SK-N-MC (cell line): ENCODE measurements around the gene CATSPERE.

ENCODE experiments used
- DNase-seq: peaks from one replicate; pipeline ENCODE4 v3.0.0-alpha.2; 2011; ENCODE audit warnings: low read depth, low spot score
- H3K27ac ChIP-seq: fragments of 200-600 bp; sonication (generic); 2 replicates; pipeline ENCODE4 v1.5.1; 2016; ENCODE audit warnings: mixed run types
- H3K36me3 ChIP-seq: fragments of 200-600 bp; sonication (generic); 2 replicates; pipeline ENCODE4 v1.6.1; 2017; ENCODE audit warnings: antibody characterized with exemption, low read length, mixed read lengths; ENCODE audit not compliant: insufficient read depth
- H3K4me3 ChIP-seq: fragments of 200-600 bp; sonication (generic); 2 replicates; pipeline ENCODE4 v1.5.1; 2016
- H3K9ac ChIP-seq: fragments of 200-600 bp; sonication (generic); 2 replicates; pipeline ENCODE4 v1.8.0; 2017; ENCODE audit warnings: mixed run types, mixed read lengths; ENCODE audit not compliant: insufficient read length
- H3K9me3 ChIP-seq: fragments of 200-600 bp; sonication (generic); 2 replicates; pipeline ENCODE4 v1.6.1; 2017; ENCODE audit warnings: low read depth, mild to moderate bottlenecking, antibody characterized with exemption, low read length, moderate library complexity, mixed read lengths
- EZH2 ChIP-seq: fragments of 200-600 bp; sonication (generic); IDR thresholded peaks from one replicate; pipeline ENCODE4 v1.6.1; 2017; ENCODE audit warnings: antibody characterized with exemption
- FOXP2 ChIP-seq: optimal IDR thresholded peaks from 2 replicates; pipeline ENCODE3; 2011; ENCODE audit warnings: mild to moderate bottlenecking, moderate library complexity; ENCODE audit not compliant: insufficient read depth; ENCODE audit errors: extremely low read length, control extremely low read depth
- POLR2AphosphoS5 ChIP-seq: IDR thresholded peaks from 2 replicates; pipeline ENCODE4 v1.6.1; 2012; ENCODE audit warnings: mild to moderate bottlenecking, low read depth, low read length, borderline replicate concordance

CATSPERE gene

DNA sequence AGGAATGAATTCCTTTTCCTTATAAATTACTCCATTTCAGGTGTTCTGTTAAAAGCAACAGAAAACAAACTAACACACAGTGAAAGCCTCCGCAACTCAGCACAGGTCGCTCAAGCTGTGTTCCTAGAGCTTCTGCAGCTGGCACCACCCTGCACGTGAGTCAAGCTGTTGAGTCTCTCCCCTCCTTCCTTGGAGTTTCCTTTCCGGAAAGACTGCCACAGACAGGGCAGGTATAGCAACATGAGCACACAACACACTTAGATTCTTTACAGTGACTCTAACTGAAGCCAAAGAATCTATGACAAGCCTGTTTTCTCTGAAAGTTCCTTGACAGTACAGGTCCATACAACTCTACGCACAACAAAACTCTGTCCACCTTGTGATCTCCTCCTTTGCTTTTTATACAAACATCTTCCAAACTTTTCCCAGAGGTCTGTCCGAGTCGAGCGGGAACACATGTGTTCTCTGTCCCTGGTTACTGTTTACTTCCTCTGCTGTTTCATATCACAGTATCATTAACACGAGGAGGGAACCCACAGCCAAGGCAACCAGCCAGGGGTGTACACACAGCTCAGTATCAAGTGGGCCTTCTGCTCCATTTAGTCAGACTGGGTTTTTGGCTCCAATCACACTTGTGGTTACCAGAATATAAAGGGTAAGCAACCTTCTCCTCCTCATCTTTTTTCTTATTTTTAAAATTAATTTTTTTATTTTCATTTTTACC is 153.2 kb downstream of the CATSPERE start:
- Histone ChIP-seq H3K4me3 (no peak overlapping the region), H3K9me3 (no peaks in the 10 kb centered on the region), H3K27ac (no peak overlapping the region), H3K9ac (no peak overlapping the region), H3K36me3 (no peaks in the 10 kb centered on the region)
- TF ChIP-seq FOXP2 (no peak), POLR2AphosphoS5 (no peak), EZH2 (no peak)
- DNase-seq: no peak

DNA sequence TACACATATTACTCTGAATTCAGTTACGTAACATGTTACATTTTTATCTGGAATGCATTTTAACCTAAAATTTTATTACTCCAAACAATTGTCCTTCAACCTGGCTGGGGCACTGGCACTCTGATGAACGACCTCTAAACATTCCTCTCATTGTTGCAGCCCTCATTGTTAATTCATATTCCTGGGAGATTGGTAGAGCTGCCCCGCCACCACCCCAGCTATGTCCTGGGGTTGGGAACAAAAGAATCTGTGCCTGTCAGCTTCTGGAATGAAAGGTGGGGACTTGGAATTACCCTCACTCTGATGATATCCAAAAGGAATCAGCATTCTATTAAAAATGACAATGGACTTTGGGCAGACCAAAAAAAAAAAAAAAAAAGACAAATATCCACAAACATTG is 153.8 kb downstream of the CATSPERE start:
- no peak for DNase-seq
- TF ChIP-seq FOXP2 (no peak), EZH2 (no peak), POLR2AphosphoS5 (no peak)

DNA sequence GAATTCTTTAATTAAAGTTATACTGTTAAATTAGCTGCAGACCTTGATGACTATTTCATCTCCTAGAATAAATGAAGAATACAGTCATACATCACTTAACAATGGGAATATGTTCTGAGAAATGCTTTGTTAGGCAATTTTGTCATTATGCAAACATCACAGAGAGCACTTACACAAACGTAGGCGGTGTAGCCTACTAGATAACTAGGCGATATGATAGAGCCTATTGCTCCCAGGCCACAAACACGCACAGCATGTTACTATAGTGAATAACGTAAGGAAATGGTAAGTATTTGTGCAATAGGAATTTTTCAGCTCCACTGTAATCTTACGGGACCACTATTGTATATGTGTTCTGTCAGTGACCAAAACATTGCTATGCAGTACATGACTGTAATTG is 154.2 kb downstream of the CATSPERE start:
- H3K9me3 ChIP-seq: no peaks in the 10 kb centered on the region
- DNase-seq: no peak
- H3K27ac ChIP-seq: no peak overlapping the region
- no peak overlapping the region for H3K4me3 ChIP-seq
- H3K9ac ChIP-seq: no peak overlapping the region
- no peaks in the 10 kb centered on the region for H3K36me3 ChIP-seq
- TF ChIP-seq POLR2AphosphoS5 (no peak), FOXP2 (no peak), EZH2 (no peak)

More for the DNA sequence above, 153.8 kb downstream of the CATSPERE start:
- Histone ChIP-seq H3K9ac (no peak overlapping the region), H3K27ac (no peak overlapping the region), H3K36me3 (no peaks in the 10 kb centered on the region), H3K4me3 (no peak overlapping the region), H3K9me3 (no peaks in the 10 kb centered on the region)

DNA sequence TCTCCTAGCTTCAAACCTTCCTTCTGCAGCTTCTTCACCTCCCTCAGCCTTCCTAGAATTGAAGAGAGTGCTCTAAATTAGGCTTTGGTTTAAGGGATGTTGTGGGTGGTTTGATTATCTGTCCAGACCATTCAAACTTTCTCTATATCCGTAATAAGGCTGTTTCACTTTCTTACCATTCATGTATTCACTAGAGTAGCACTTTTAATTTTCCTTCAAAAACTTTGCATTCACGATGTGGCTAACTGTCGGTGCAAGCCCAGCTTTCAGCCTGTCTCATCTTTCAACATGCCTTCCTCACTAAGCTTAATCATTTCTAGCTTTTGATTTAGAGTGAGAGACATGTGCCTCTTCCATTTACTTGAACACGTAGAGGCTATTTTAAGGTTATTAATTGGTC is 165.6 kb downstream of the CATSPERE start:
- no peak overlapping the region for H3K9ac ChIP-seq
- no peak for DNase-seq
- H3K9me3 ChIP-seq: no peaks in the 10 kb centered on the region
- TF ChIP-seq POLR2AphosphoS5: no peak
- TF ChIP-seq FOXP2: no peak
- no peak for TF ChIP-seq EZH2
- H3K36me3 ChIP-seq: no peaks in the 10 kb centered on the region
- no peak overlapping the region for H3K27ac ChIP-seq
- H3K4me3 ChIP-seq: no peak overlapping the region

DNA sequence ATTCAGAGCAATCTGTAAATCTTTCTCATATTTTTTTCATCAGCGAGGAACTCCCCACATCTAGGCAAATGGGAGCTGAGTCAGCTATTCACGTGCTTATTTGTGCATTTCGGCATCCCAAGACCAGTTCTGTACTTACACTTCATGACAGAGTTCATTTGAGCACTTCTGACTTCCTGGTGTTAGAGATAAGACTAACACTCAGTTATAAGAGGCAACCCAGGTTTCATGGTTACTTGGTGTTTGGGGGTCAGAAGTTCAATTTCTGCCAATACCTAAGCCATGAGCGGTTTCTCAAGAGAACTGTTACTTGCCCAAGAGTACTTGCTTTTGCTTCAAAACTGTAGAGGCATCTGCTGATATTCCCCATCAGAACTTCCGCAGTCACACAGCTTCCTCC is 167.7 kb downstream of the CATSPERE start:
- Histone ChIP-seq H3K27ac (no peak overlapping the region), H3K4me3 (no peak overlapping the region), H3K9ac (no peak overlapping the region), H3K9me3 (no peaks in the 10 kb centered on the region), H3K36me3 (no peaks in the 10 kb centered on the region)
- TF ChIP-seq FOXP2: no peak
- no peak for TF ChIP-seq POLR2AphosphoS5
- TF ChIP-seq EZH2: no peak
- no peak for DNase-seq

DNA sequence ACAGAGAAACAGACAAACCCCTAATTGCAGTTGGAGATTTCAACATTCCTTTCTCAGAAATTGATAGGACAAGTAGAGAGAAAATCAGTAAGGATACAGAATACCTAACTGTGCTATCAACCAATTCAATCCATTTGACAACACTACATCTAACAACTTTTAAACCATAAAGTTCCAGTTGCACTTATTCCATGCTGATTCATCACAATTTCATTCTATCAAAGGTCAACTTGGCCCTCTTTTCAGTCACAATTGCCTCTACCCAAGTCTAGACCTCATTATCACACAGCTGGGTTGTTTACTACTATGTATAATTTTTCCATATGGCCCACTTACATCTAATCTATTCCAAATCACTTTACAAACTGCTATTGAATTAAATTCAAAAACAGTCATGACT is 172.1 kb downstream of the CATSPERE start:
- no peak for TF ChIP-seq FOXP2
- TF ChIP-seq EZH2: no peak
- TF ChIP-seq POLR2AphosphoS5: no peak

DNA sequence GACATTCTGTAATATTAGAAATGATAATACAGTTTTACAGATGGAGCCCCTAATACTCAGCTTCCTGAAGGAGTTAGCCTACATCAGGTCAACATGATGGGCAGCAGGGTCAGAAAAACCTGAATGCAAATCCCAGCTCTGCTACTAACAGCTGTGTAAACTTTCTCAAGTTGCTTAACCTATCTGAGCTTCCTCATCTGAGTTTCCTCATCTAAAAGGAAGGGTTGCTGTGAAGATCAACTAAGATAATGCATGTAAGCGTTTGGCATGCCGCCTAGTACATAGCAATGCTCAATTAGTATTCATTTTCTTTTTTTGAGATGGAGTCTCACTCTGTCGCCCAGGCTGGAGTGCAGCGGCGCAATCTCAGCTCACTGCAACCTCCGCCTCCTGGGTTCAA is 173.5 kb downstream of the CATSPERE start:
- TF ChIP-seq FOXP2: no peak
- TF ChIP-seq POLR2AphosphoS5: no peak
- no peak for TF ChIP-seq EZH2
- no peak overlapping the region for H3K27ac ChIP-seq
- no peaks in the 10 kb centered on the region for H3K36me3 ChIP-seq
- no peak overlapping the region for H3K4me3 ChIP-seq
- no peak for DNase-seq
- no peaks in the 10 kb centered on the region for H3K9me3 ChIP-seq
- H3K9ac ChIP-seq: no peak overlapping the region

More for the DNA sequence above, 172.1 kb downstream of the CATSPERE start:
- H3K4me3 ChIP-seq: no peak overlapping the region
- DNase-seq: no peak
- H3K9ac ChIP-seq: no peak overlapping the region
- H3K9me3 ChIP-seq: no peaks in the 10 kb centered on the region
- no peak overlapping the region for H3K27ac ChIP-seq
- no peaks in the 10 kb centered on the region for H3K36me3 ChIP-seq

DNA sequence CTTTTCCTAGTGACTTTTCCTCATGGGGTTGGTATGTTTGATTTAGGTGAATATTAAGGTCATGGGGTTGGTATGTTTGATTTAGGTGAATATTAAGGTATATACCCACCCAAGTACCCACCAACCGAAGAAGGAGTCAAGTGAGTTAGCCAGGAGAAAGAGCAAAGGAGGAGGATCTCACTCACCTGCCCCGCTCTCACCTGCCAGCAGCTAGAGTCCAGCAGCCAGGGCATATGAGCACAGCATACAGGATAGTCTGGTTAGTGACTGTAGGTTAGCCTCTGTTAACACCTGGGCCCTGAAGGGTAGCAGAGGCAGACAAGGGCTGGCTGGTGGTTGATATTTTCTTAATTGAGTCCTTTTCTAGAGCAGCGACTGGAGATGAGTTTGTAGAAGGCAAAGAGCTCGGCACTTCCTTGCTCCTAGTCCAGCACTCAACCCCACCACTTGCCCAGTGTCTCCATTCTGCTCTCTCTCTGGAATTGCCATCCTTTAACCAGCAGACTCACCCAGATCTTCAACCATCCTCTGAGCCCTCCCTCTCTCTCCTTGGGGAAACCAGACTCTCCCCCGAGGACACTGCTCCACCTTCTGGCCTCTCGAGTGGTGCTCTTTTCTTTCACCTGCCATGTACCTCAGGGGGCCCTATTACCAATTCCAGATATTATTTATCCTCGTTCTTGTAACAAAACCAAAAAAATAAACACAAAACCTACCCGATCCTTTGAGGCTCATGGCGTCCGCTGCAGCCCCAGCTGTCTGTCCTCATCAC is 175.6 kb downstream of the CATSPERE start:
- DNase-seq: no peak
- no peaks in the 10 kb centered on the region for H3K36me3 ChIP-seq
- TF ChIP-seq EZH2: no peak
- TF ChIP-seq FOXP2: no peak
- no peak for TF ChIP-seq POLR2AphosphoS5

More for the DNA sequence above, 175.6 kb downstream of the CATSPERE start:
- Histone ChIP-seq H3K9me3 (no peaks in the 10 kb centered on the region), H3K4me3 (no peak overlapping the region), H3K27ac (no peak overlapping the region), H3K9ac (no peak overlapping the region)
